Gastroesophageal sphincter (tissue), 3 donors: ENCODE results near the gene DES.

Source experiments
- POLR2A ChIP-seq, 2 donors: fragments of 450-650 bp; IDR thresholded peaks; one replicate each; pipeline ENCODE4 v1.6.1; 2017; ENCODE audit warnings: antibody characterized with exemption in 2 of 2, mild to moderate bottlenecking in 2 of 2, moderate library complexity in 1 of 2
- TF ChIP-seq, protein P1 (sequence below), 4 experiments: fragments of 200-600 bp in 2 of 4; fragments of 450-650 bp in 2 of 4; sonication (generic) in 1 of 4; IDR thresholded peaks; one replicate each; pipeline ENCODE4 v1.5.1; 2017 to 2019; ENCODE audit warnings: antibody characterized with exemption in 4 of 4, mild to moderate bottlenecking in 2 of 4, moderate library complexity in 2 of 4

GRCh38 chr2:219455581-219455980 is 37.4 kb downstream of the DES start:
- TF ChIP-seq, protein P1, sequence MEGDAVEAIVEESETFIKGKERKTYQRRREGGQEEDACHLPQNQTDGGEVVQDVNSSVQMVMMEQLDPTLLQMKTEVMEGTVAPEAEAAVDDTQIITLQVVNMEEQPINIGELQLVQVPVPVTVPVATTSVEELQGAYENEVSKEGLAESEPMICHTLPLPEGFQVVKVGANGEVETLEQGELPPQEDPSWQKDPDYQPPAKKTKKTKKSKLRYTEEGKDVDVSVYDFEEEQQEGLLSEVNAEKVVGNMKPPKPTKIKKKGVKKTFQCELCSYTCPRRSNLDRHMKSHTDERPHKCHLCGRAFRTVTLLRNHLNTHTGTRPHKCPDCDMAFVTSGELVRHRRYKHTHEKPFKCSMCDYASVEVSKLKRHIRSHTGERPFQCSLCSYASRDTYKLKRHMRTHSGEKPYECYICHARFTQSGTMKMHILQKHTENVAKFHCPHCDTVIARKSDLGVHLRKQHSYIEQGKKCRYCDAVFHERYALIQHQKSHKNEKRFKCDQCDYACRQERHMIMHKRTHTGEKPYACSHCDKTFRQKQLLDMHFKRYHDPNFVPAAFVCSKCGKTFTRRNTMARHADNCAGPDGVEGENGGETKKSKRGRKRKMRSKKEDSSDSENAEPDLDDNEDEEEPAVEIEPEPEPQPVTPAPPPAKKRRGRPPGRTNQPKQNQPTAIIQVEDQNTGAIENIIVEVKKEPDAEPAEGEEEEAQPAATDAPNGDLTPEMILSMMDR (IDR thresholded peaks at IDR 0.05): no peak
- TF ChIP-seq POLR2A (IDR thresholded peaks at IDR 0.05): no peak
